ENCODE data around the gene GLB1L3. TPM values are rescaled to one million over a fixed set of nuclear protein-coding genes. Genes with fewer than 3 reads are reported as not detected.

The GLB1L3 gene
- total and polyA plus RNA-seq, 2 donors (not counting 3 experiments of a cell fraction or from before 2014, with no cell fraction given): not detected

DNA sequence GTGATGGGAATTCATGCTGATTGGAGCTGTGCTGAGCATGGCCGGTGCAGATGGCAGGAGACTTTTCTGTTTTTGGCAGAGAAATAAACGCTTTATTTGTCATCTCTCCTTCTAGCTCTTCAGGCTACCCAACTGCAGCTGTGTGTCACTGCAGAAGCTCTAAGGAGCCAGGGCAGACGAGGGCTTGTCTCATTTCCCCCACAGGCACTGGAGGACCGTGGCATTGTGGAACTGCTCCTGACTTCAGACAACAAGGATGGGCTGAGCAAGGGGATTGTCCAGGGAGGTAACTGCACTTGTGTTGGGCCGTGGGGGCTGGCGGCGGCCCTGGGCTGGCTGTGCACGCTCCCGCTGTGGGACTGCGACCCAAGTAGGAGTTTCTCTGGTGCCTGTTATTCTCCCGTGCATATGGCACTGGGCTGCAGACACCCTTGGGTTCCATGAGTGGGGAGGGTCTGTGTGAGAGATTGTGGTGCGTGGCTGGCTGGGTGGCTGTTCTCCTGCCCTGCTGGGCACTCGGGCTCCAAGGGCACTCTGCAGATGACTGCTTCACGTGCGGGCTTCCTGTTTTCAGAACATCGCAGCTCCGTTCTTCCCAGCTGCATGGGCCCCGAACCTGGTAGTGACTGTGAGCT is 82.8 kb downstream of the GLB1L3 start:
- H3K9me3 ChIP-seq (replicated peaks; ENCODE audit: control insufficient read depth, insufficient read depth, low read length): no peaks in the 10 kb centered on the region
- H3K9ac ChIP-seq (replicated peaks; ENCODE audit: extremely low read depth, insufficient read depth, low read length): no peak overlapping the region
- FAIRE-seq (no peak), DNase-seq (ENCODE audit: low read depth, low spot score) (no peak)
- H2AFZ ChIP-seq (ENCODE audit: low read depth, low read length): no peak overlapping the region
- ChIA-PET CTCF (no interaction called here), POLR2A (no interaction called here)
- BruUV-seq (replicated peaks): no TSS peak
- dilution Hi-C loops (cut with MboI; ENCODE audit: extremely low pct_ligation_motif_present, low sequenced_read_pairs) (no loop called here), intact Hi-C loops (cut with micrococcal nuclease) (no loop called here)
- H3K27ac ChIP-seq (ENCODE audit: insufficient read depth, low read depth, low read length): no peak overlapping the region
- H3K27me3 ChIP-seq (ENCODE audit: control insufficient read depth in 2 of 2, insufficient read depth in 2 of 2, low read length in 2 of 2): no peaks in the 10 kb centered on the region
- H3K4me3 ChIP-seq (replicated peaks in 1 of 3; ENCODE audit: insufficient read depth in 1 of 3, low read depth in 1 of 3, low read length in 3 of 3): no peak overlapping the region
- H3K36me3 ChIP-seq (ENCODE audit: control insufficient read depth in 2 of 2, extremely low read depth in 1 of 2, insufficient read depth in 2 of 2, low read length in 2 of 2): no peaks in the 10 kb centered on the region
- H3K9me1 ChIP-seq (replicated peaks; ENCODE audit: control insufficient read depth, extremely low read depth, insufficient read depth, low read length): no peaks in the 10 kb centered on the region
- no peak overlapping the region for H3K4me2 ChIP-seq (ENCODE audit: insufficient read depth, low read length)
- H3K4me1 ChIP-seq (ENCODE audit: control insufficient read depth, extremely low read depth, insufficient read depth, low read length): no peaks in the 10 kb centered on the region
- no peaks in the 10 kb centered on the region for H3K79me2 ChIP-seq (ENCODE audit: control insufficient read depth, insufficient read depth, low read length)
- no peaks in the 10 kb centered on the region for H4K20me1 ChIP-seq (replicated peaks; ENCODE audit: control insufficient read depth, extremely low read depth, insufficient read depth, low read length)
- TF ChIP-seq, protein P1, sequence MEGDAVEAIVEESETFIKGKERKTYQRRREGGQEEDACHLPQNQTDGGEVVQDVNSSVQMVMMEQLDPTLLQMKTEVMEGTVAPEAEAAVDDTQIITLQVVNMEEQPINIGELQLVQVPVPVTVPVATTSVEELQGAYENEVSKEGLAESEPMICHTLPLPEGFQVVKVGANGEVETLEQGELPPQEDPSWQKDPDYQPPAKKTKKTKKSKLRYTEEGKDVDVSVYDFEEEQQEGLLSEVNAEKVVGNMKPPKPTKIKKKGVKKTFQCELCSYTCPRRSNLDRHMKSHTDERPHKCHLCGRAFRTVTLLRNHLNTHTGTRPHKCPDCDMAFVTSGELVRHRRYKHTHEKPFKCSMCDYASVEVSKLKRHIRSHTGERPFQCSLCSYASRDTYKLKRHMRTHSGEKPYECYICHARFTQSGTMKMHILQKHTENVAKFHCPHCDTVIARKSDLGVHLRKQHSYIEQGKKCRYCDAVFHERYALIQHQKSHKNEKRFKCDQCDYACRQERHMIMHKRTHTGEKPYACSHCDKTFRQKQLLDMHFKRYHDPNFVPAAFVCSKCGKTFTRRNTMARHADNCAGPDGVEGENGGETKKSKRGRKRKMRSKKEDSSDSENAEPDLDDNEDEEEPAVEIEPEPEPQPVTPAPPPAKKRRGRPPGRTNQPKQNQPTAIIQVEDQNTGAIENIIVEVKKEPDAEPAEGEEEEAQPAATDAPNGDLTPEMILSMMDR (IDR thresholded peaks at IDR 0.05; ENCODE audit: extremely low read depth in 1 of 2, insufficient read depth in 1 of 2, low read depth in 1 of 2, low read length in 2 of 2): no peak
- TF ChIP-seq JUN (IDR thresholded peaks at IDR 0.05; ENCODE audit: borderline replicate concordance, insufficient read depth, insufficient read length, low read depth) (no peak), POLR2AphosphoS5 (IDR thresholded peaks at IDR 0.05; ENCODE audit: insufficient read depth, low read depth, low read length) (no peak), POLR2A (IDR thresholded peaks at IDR 0.05; ENCODE audit: low read depth, low read length) (no peak), EZH2 (IDR thresholded peaks at IDR 0.05; ENCODE audit: borderline replicate concordance, low read depth, low read length, severe bottlenecking) (no peak), GATA2 (IDR thresholded peaks at IDR 0.05; ENCODE audit: insufficient read depth, insufficient read length, low read depth, low read length) (no peak), FOS (IDR thresholded peaks at IDR 0.05; ENCODE audit: borderline replicate concordance, insufficient read depth, low read length) (no peak), MYC (IDR thresholded peaks at IDR 0.05; ENCODE audit: low read depth, low read length) (no peak)
- TF ChIP-seq, protein P2, sequence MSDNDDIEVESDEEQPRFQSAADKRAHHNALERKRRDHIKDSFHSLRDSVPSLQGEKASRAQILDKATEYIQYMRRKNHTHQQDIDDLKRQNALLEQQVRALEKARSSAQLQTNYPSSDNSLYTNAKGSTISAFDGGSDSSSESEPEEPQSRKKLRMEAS (IDR thresholded peaks at IDR 0.05; ENCODE audit: insufficient read depth, insufficient read length): no peak
